Stromal cell of bone marrow (primary cell): ENCODE data around the gene IL1RAP.

ENCODE experiments used
- DNase-seq: peaks from one replicate; pipeline ENCODE4 v3.0.0-alpha.2; 2012; ENCODE audit warnings: low read depth

Gene IL1RAP

GRCh38 chr3:190577225-190577624, 63.3 kb downstream of the IL1RAP start:
- no peak for DNase-seq

GRCh38 chr3:190579514-190580137, 65.7 kb downstream of the IL1RAP start:
- DNase-seq = no peak

- no peak for DNase-seq
Observed at GRCh38 chr3:190580417-190580816, 66.5 kb downstream of the IL1RAP start.

DNA sequence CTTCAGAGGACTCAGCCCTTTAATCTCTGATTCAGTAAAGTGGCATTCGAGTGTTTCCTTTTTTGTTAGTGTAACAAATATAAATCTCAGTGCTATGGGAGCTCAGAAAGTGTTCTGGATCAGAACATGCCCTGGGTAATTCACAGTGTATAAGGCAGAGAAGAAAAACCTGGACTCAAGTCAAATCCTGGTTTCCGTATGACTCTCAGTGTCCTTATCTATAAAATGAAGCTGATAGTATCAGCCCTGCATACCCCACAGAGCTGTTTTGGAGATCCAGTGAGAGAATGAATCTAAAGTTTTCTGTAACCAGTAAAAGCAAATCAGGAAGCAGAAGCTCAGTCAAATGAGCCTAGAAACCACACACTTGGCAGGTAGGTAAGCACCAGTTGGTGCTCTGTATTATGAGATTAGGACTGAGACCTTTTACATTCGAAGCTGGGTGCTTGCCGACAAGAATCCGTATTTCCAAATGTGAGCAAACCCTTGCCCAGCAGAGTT, 67.2 kb downstream of the IL1RAP start:
- peak; percentile 13 for DNase-seq

- no peak for DNase-seq
Observed at GRCh38 chr3:190582667-190583066, 68.8 kb downstream of the IL1RAP start.

- peak; percentile 90 for DNase-seq
Observed at GRCh38 chr3:190585805-190586630, 72.1 kb downstream of the IL1RAP start.

DNA sequence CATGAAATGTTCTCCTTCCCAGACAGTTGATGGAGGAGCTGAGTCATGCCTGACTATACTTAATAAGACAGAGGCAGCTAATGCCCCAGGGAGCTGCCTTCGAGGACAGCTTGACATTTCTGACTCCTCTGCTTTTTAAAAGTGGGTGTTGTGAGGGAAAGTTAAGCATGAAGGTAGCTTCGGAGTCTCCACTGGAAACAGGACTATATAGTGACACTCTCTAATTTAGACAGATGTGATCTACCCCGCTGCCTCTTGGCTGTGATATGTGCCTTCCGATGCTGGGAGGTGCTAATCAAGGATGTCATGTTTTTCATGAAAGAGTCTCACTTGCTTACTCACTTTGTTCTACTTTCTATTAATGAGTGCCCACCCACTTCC, 72.7 kb downstream of the IL1RAP start:
- DNase-seq = peak; percentile 49

GRCh38 chr3:190588570-190588969, 74.7 kb downstream of the IL1RAP start:
- no peak for DNase-seq

DNA sequence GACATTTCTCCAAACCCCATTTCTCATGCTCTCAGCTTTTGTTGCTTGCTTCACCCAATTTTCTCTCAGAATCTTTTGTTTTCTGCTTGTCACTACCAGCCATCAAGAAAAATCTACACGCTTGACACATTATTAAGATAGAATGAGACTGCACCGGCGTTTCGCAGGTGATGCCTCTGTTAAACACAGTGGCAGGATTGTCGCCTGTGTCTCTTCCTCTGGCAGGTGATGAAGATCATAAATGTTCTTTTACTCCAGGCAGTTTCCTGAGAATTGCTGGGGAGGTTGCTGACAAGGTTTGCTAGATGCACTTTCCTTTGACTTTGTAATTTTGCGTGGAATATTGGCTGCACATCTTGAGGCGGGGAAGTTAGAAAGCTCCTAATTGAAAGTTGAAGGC, 75.4 kb downstream of the IL1RAP start:
- DNase-seq = no peak

GRCh38 chr3:190591080-190591479, 77.2 kb downstream of the IL1RAP start:
- DNase-seq = no peak

DNA sequence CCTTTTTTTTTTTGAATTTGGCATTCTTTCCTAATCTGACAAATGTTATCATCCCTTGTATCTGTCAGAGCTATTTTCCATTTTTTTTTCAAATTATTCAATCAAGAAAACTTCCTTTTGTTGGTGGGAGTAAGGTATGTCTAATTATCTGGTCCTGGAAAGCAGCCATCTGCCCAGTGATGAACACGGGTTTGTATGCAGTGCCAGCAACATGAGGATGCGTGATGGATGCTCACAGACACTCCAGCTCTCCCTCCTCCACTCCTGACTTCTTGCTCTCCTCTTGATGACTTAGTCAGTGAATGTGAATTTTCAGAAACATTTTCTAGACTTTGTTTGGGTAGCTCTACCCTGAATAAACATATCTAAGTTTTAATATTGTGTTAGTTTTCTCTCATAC, 79.2 kb downstream of the IL1RAP start:
- DNase-seq = no peak

DNA sequence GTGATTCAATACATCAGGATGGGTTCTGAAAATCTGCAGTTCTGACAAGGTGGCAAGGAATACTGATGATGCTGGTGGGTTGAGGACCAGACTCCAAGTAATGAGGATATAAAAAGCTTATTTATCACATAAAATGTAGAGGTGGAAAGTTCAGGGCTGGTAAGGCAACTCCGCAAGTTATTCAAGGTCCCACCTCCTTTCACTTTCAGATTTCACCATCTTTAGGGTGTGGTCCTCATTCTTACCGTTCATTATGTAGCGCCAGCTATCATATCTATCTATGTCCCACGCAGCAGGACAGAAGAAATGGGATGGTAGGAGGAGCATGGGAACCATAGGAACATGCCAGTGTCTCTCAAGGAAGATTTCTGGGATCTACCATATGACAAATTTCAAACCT, 80.3 kb downstream of the IL1RAP start:
- DNase-seq = no peak

GRCh38 chr3:190595179-190595795, 81.4 kb downstream of the IL1RAP start:
- no peak for DNase-seq

DNA sequence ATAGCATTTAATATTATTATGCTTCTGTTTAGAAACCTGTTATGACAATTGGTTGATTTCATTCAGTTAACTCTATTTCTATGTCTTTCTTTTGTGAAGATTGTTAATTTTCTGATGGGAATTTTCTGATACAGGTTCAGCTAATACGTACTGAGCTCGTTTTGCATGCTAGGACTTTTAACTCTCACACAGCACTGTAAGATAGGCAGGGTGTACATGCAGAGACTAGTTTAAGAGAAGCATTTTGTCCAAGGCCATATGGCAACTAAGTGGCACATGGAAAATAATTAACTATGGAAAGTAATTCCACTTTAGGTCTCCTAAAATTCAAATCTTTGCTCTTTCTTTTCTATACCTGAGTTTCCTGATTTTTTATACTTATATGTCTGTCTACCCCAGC, 81.9 kb downstream of the IL1RAP start:
- DNase-seq = no peak

DNA sequence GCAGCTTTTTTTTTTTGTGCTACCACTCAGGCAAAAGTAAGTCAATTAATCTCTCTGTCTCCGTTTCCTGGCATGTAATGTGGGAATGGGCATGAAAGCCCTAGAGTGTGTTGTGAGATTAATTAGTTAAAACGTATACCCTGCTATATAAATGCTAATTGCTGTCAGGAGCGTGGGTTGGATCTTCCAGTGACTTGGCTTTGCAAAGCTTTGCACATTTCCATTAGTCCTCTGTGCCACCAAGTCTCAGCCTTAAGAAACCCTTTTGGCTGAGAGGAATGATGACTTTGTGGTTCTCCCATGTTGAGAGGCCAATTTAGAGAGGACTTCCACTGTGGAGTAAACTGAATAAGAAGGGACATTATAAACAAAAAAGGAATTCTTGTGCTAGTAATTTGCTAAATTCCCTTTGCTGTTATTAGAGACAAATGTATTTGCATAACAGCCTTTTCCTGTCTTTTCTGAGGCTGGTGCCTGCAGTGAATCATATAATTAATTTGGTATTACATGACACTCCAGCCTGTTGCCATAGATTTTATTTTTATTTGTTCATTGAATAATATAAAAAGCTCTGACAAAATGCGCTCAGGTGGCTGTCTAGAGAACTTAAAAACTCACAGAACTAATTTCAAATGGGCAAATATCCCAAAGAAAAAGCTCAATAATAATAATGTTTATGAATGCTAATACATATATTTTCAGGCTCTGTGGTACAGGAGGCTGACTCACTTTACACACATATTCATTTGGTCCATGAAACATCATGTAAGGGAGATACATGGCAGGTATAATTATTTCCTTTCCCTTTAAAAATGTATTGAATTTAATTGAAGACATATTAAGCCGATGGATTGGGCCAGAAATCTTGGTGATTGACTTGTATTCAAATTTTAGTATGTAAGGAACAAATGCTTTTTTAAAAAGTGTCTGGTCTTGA, 82.7 kb downstream of the IL1RAP start:
- no peak for DNase-seq

DNA sequence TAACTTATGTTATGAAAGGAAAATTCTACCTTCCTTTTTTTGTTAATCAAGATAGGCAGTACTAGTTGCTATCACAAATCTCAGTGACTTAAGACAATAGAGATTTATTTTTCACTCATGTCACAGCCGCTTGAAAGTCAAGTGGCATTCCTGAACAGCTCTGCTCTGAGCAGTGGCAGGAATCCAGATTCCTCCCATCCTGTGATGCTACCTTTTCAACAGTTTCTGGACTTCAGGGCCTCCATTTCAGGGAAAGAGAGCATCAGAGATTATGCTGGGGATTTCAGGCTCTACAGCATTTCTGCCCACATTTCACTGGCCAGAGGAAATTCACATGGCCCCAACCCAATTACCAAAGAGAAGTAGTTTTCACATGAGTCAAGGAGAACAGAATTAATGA, 83.4 kb downstream of the IL1RAP start:
- DNase-seq = no peak

DNA sequence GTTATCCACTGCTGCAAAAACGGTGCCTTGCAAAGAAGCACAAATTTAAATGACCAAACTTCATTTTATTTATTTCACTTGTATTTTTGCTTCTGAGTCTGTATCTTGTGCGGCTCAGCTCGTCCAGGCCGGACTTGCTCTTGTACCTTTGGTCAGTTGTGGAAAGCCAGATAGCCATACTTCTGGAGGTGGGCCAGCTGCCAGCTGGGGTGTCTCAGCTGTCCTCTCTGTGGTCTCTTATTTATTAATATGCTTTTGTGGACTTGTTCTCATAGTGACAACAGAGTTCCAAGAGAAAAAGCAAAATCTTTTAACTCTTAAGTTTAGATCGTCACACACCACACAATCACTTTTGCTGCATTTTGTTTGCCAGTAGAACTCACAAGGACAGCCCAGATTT, 87.7 kb downstream of the IL1RAP start:
- DNase-seq = no peak

GRCh38 chr3:190605385-190605784, 91.5 kb downstream of the IL1RAP start:
- DNase-seq = no peak

DNA sequence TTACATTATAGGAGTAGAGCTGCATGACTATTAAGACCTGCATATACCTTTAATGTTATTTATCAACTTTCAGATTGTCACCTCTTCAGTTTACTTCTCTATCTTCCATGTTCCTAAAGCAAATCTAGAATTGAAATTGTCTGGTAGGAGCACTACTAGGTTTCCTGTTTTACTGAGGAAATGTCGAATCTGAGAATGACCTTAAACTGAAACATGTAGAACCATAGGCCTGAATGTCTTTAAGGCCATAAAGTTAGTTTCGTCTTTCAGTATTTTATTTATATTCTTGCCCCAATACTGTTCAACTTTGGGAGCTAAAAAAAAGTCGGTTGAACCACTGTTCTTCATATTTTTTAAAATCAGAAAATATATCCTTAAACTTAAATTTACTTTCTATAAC, 92.7 kb downstream of the IL1RAP start:
- DNase-seq = no peak

DNA sequence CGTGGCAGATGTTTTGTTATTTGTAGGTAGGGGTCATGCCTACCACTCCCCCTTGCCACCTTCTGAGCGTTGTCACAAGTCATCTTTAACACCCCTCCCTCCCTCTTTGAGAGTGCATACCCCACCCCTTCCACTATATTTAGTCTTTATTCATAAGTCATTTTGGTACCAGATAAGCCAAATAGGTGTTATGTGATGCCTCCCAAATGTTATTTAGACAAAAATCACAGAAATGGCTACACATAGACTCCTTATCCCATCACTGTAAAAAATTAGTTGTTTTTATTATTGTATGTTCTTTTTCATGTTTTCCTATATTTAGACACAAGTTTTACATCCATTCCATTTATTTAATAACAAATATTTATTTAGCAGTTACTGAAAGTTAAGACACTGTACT, 93.1 kb downstream of the IL1RAP start:
- no peak for DNase-seq

DNA sequence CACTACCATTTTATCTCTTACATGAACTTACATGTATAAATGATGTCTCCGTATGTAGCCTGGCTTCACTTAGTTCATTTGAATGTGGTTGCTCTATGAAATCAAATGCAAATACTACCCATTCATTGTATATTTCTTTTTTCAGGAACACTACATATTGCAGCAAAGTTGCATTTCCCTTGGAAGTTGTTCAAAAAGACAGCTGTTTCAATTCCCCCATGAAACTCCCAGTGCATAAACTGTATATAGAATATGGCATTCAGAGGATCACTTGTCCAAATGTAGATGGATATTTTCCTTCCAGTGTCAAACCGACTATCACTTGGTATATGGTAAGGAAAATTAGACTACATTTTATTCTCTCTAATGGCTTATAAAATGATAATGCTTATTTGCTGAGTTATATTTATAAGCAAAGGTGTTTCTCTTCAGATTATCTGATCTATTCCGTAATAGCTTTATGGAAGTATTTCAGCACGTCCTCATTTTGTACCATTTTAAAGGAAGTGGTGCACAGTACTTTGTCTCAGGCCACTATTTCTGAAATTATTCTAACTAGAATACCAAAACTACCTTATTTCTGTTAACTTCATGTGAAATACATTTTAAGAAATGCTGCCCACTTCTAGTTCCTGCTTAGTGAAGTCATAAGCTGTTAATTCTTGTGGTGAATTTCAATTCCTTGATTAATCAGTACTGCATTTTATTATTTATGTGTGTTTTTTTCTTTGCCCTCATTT, 95.1 kb downstream of the IL1RAP start:
- DNase-seq = no peak
